Endothelial cell of umbilical vein (primary cell): ENCODE measurements around the gene LAMA4. TPM values are rescaled to one million over a fixed set of nuclear protein-coding genes. Genes with fewer than 3 reads are reported as not detected.

Experiments
- BruUV-seq: library from RNA; stranded (reverse); fragments of 400-500 nt; replicated peaks from 2 replicates; lab custom pipeline; 2021; lab: Mats Ljungman, UMichigan
- CTCF ChIA-PET: fragments of 300-600, 350-600 bp; sonication (Branson Sonifier 250); formaldehyde crosslinking; loops from one replicate; lab custom pipeline; 2021; ENCODE audit warnings: antibody characterized with exemption, inconsistent platforms; lab: Charles Lee
- POLR2A ChIA-PET: fragments of 300-600, 350-600 bp; sonication (Branson Sonifier 250); formaldehyde crosslinking; loops from one replicate; lab custom pipeline; 2021; ENCODE audit warnings: antibody characterized with exemption, inconsistent platforms; lab: Charles Lee
- DNase-seq: peaks from one replicate; pipeline ENCODE4 v3.0.0-alpha.2; 2011; ENCODE audit warnings: low read depth, low spot score
- FAIRE-seq: peaks from 2 replicates; lab custom pipeline; 2011; peaks lifted over from hg19 to GRCh38; lab: Jason Lieb, UNC
- H2AFZ ChIP-seq: 2 replicates; pipeline ENCODE4 v1.6.0; 2012; ENCODE audit warnings: low read depth, low read length, control low read depth, inconsistent platforms
- H3K27ac ChIP-seq: 2 replicates; pipeline ENCODE4 v1.5.1; 2011; ENCODE audit warnings: low read depth, mild to moderate bottlenecking, control low read depth, low read length, moderate library complexity; ENCODE audit not compliant: insufficient read depth
- H3K27me3 ChIP-seq, 2 experiments: 2 replicates each; pipeline versions ENCODE4 v1.6.0 to v1.6.1; 2011; ENCODE audit warnings: low read length in 2 of 2, mixed read lengths in 1 of 2; ENCODE audit not compliant: control insufficient read depth in 2 of 2, insufficient read depth in 2 of 2
- H3K36me3 ChIP-seq, 2 experiments: 2 replicates in 1 of 2; 3 replicates in 1 of 2; pipeline ENCODE4 v1.5.1; 2011; ENCODE audit warnings: low read length in 2 of 2, mild to moderate bottlenecking in 1 of 2, moderate library complexity in 1 of 2; ENCODE audit not compliant: control insufficient read depth in 2 of 2, insufficient read depth in 2 of 2; ENCODE audit errors: extremely low read depth in 1 of 2
- H3K4me1 ChIP-seq: 3 replicates; pipeline ENCODE4 v1.5.1; 2011; ENCODE audit warnings: mild to moderate bottlenecking, low read length; ENCODE audit not compliant: control insufficient read depth, insufficient read depth; ENCODE audit errors: extremely low read depth
- H3K4me2 ChIP-seq: 2 replicates; pipeline ENCODE4 v1.6.1; 2011; ENCODE audit warnings: low read length, control low read depth, mixed read lengths; ENCODE audit not compliant: insufficient read depth
- H3K4me3 ChIP-seq, 3 experiments: fragments of 200-600 bp in 1 of 3; sonication (generic), shearing (Covaris generic) in 1 of 3; replicated peaks in 1 of 3; 2 replicates each; pipeline ENCODE4 v1.5.1; 2011 to 2016; ENCODE audit warnings: control low read depth in 3 of 3, low read length in 3 of 3, mild to moderate bottlenecking in 2 of 3, inconsistent platforms in 1 of 3, low read depth in 1 of 3, moderate library complexity in 1 of 3; ENCODE audit not compliant: insufficient read depth in 1 of 3
- H3K79me2 ChIP-seq: 2 replicates; pipeline ENCODE4 v1.6.0; 2012; ENCODE audit warnings: low read length, inconsistent platforms; ENCODE audit not compliant: control insufficient read depth, insufficient read depth
- H3K9ac ChIP-seq: replicated peaks from 2 replicates; pipeline ENCODE3; 2011; ENCODE audit warnings: low read length, control low read depth; ENCODE audit not compliant: insufficient read depth; ENCODE audit errors: extremely low read depth
- H3K9me1 ChIP-seq: replicated peaks from 3 replicates; pipeline ENCODE4 v1.6.0; 2011; ENCODE audit warnings: mild to moderate bottlenecking, low read length; ENCODE audit not compliant: control insufficient read depth, insufficient read depth; ENCODE audit errors: extremely low read depth
- H3K9me3 ChIP-seq: replicated peaks from 2 replicates; pipeline ENCODE4 v1.5.1; 2012; ENCODE audit warnings: low read length, inconsistent platforms; ENCODE audit not compliant: control insufficient read depth, insufficient read depth
- H4K20me1 ChIP-seq: replicated peaks from 2 replicates; pipeline ENCODE3; 2011; ENCODE audit warnings: mild to moderate bottlenecking, low read length; ENCODE audit not compliant: control insufficient read depth, insufficient read depth; ENCODE audit errors: extremely low read depth
- EZH2 ChIP-seq: IDR thresholded peaks from 2 replicates; pipeline ENCODE4 v1.6.1; 2012; ENCODE audit warnings: borderline replicate concordance, low read depth, mild to moderate bottlenecking, moderate library complexity, low read length, inconsistent platforms; ENCODE audit not compliant: severe bottlenecking
- FOS ChIP-seq: IDR thresholded peaks from 2 replicates; pipeline ENCODE4 v1.6.1; 2011; ENCODE audit warnings: mild to moderate bottlenecking, low read length, moderate library complexity, borderline replicate concordance; ENCODE audit not compliant: insufficient read depth
- GATA2 ChIP-seq: IDR thresholded peaks from 2 replicates; pipeline ENCODE4 v1.7.0; 2011; ENCODE audit warnings: low read depth, mild to moderate bottlenecking, moderate library complexity, mixed read lengths, low read length; ENCODE audit not compliant: insufficient read length, insufficient read depth
- MYC ChIP-seq: IDR thresholded peaks from one replicate; pipeline ENCODE4 v1.6.1; 2011; ENCODE audit warnings: mild to moderate bottlenecking, low read depth, low read length
- POLR2AphosphoS5 ChIP-seq: IDR thresholded peaks from 2 replicates; pipeline ENCODE4 v1.6.1; 2012; ENCODE audit warnings: low read depth, mild to moderate bottlenecking, control low read depth, low read length, moderate library complexity; ENCODE audit not compliant: insufficient read depth
- dilution Hi-C: fragments of 300-500 bp; cut with MboI; formaldehyde crosslinking; loops from one replicate; pipeline ENCODE4 v1.15.0; 2019; ENCODE audit warnings: low sequenced_read_pairs; ENCODE audit not compliant: extremely low pct_ligation_motif_present
- intact Hi-C: fragments of 100-400 bp; cut with micrococcal nuclease; formaldehyde crosslinking; loops from one replicate; pipeline ENCODE4 v1.10.0; 2022
- polyA plus RNA-seq, 4 experiments: library from polyadenylated mRNA; depleted of rRNA in 3 of 4; stranded (reverse) in 3 of 4; unstranded in 1 of 4; fragments of >200 nt; gene quantifications; 2 replicates each; pipeline versions ENCODE4 v1.2.1 to v1.2.3, GENCODE V29; 2011 to 2012; ENCODE audit warnings: missing spikeins in 1 of 4
- total RNA-seq: library from RNA; stranded (reverse); gene quantifications from 2 replicates; pipeline ENCODE4 v1.2.3, GENCODE V29; 2021
- TF ChIP-seq, protein P1 (sequence below), 2 donors: IDR thresholded peaks; 1 replicate in 1 of 2; 2 replicates in 1 of 2; pipeline ENCODE4 v1.5.1; 2011; ENCODE audit warnings: low read length in 2 of 2, mild to moderate bottlenecking in 2 of 2, moderate library complexity in 2 of 2, control low read depth in 1 of 2, inconsistent platforms in 1 of 2, low read depth in 1 of 2; ENCODE audit not compliant: insufficient read depth in 1 of 2; ENCODE audit errors: extremely low read depth in 1 of 2
- TF ChIP-seq, protein P2 (sequence below): IDR thresholded peaks from 2 replicates; pipeline ENCODE4 v1.6.1; 2011; ENCODE audit not compliant: insufficient read depth, insufficient read length

The LAMA4 gene
- total and polyA plus RNA-seq, 2 donors (not counting 3 experiments of a cell fraction or from before 2014, with no cell fraction given), result 384 to 629 TPM

DNA sequence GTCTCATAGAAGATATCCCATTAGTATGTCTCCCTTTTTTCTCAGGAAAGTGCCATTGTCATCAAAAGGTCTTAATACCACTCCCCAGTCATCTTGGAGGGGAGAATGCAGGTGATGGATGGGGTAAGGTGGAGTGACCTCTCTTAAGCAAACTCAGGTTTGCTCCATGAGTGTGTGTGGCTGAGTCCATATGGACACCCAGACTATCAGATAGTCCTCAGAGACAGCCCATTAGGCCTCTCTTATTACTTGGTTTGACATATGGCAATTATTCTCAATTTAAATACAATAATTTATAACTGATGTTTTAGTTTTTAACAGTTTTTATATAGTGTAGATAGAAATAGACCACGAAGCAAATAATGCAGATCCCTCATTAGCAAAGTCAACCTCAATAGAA, 23.2 kb downstream of the LAMA4 start:
- Histone ChIP-seq H4K20me1 (no peaks in the 10 kb centered on the region), H3K79me2 (peaks cover 73% of the 10 kb centered on the region), H3K36me3 (peaks cover 5 to 8% of the 10 kb centered on the region in 2 experiments), H3K4me1 (peaks cover 93% of the 10 kb centered on the region), H3K27me3 (no peaks in the 10 kb centered on the region), H3K27ac (peak overlapping the region; percentile 99), H3K4me3 (no peak overlapping the region), H2AFZ (no peak overlapping the region), H3K9me1 (no peaks in the 10 kb centered on the region), H3K4me2 (no peak overlapping the region), H3K9ac (peak overlapping the region; percentile 32), H3K9me3 (no peaks in the 10 kb centered on the region)
- intact Hi-C loops (loop anchor here (1.0 kb wide), 1 partner anchor 14 kb away; no protein-coding TSS in a partner anchor), dilution Hi-C loops (no loop called here)
- TSS peak; percentile 45 for BruUV-seq
- ChIA-PET CTCF (interaction anchor here (1.0 to 4.0 kb wide), 5 partner anchors 9 to 67 kb away, joined by 3 to 36 read pairs (median 11); no protein-coding TSS in a partner anchor), POLR2A (interaction anchor here (1.2 to 4.5 kb wide), 3 partner anchors 9 to 23 kb away, joined by 3 to 25 read pairs (median 4); partner anchors contain the start of gene LAMA4)
- FAIRE-seq (no peak), DNase-seq (no peak)
- TF ChIP-seq, protein P1, sequence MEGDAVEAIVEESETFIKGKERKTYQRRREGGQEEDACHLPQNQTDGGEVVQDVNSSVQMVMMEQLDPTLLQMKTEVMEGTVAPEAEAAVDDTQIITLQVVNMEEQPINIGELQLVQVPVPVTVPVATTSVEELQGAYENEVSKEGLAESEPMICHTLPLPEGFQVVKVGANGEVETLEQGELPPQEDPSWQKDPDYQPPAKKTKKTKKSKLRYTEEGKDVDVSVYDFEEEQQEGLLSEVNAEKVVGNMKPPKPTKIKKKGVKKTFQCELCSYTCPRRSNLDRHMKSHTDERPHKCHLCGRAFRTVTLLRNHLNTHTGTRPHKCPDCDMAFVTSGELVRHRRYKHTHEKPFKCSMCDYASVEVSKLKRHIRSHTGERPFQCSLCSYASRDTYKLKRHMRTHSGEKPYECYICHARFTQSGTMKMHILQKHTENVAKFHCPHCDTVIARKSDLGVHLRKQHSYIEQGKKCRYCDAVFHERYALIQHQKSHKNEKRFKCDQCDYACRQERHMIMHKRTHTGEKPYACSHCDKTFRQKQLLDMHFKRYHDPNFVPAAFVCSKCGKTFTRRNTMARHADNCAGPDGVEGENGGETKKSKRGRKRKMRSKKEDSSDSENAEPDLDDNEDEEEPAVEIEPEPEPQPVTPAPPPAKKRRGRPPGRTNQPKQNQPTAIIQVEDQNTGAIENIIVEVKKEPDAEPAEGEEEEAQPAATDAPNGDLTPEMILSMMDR (IDR thresholded peaks at IDR 0.05; ENCODE audit: extremely low read depth in 1 of 2, insufficient read depth in 1 of 2, low read depth in 1 of 2, low read length in 2 of 2), result no peak
- TF ChIP-seq EZH2, result no peak
- TF ChIP-seq GATA2, result no peak
- TF ChIP-seq POLR2AphosphoS5, result no peak
- no peak for TF ChIP-seq MYC
- no peak for TF ChIP-seq FOS
- TF ChIP-seq, protein P2, sequence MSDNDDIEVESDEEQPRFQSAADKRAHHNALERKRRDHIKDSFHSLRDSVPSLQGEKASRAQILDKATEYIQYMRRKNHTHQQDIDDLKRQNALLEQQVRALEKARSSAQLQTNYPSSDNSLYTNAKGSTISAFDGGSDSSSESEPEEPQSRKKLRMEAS, result no peak
